Measurements from ENCODE around the gene PARM1.

Gene PARM1

GRCh38 chr4:75065909-75066308, 133.0 kb downstream of the PARM1 start:
- no peak for DNase-seq (ENCODE audit: extremely low read depth in 1 of 2, low read depth in 1 of 2)

GRCh38 chr4:75069493-75070074, 136.7 kb downstream of the PARM1 start:
- no peak for DNase-seq (ENCODE audit: extremely low read depth in 1 of 2, low read depth in 1 of 2)

- no peak for DNase-seq (ENCODE audit: extremely low read depth in 1 of 2, low read depth in 1 of 2)
Observed at GRCh38 chr4:75071317-75071716, 138.4 kb downstream of the PARM1 start.

- no peak for DNase-seq (ENCODE audit: extremely low read depth in 1 of 2, low read depth in 1 of 2)
Observed at GRCh38 chr4:75080888-75081287, 148.0 kb downstream of the PARM1 start.

- DNase-seq (ENCODE audit: extremely low read depth in 1 of 2, low read depth in 1 of 2): no peak
Observed at GRCh38 chr4:75081561-75081960, 148.6 kb downstream of the PARM1 start.

- no peak for DNase-seq (ENCODE audit: extremely low read depth in 1 of 2, low read depth in 1 of 2)
Observed at GRCh38 chr4:75087416-75087815, 154.5 kb downstream of the PARM1 start.

GRCh38 chr4:75087865-75088264, 154.9 kb downstream of the PARM1 start:
- no peak for DNase-seq (ENCODE audit: extremely low read depth in 1 of 2, low read depth in 1 of 2)

GRCh38 chr4:75089206-75089605, 156.3 kb downstream of the PARM1 start:
- no peak for DNase-seq (ENCODE audit: extremely low read depth in 1 of 2, low read depth in 1 of 2)

- no peak for DNase-seq (ENCODE audit: extremely low read depth in 1 of 2, low read depth in 1 of 2)
Observed at GRCh38 chr4:75099321-75099720, 166.4 kb downstream of the PARM1 start.

Measured in activated CD8-positive, alpha-beta memory T cell treated with anti-CD3 and anti-CD28 coated beads for 1 hour (primary cell).